ENCODE results near the gene SCGB1C2. TPM values are rescaled to one million over a fixed set of nuclear protein-coding genes. Genes with fewer than 3 reads are reported as not detected.
"Not testable (repeated sequence)": the region's sequence is repeated elsewhere in the genome, so short reads cannot be mapped to it uniquely, and the experiment has no call there.

SCGB1C2 gene
- not detected for total RNA-seq
- total RNA-seq (2013): 0.68 TPM

DNA sequence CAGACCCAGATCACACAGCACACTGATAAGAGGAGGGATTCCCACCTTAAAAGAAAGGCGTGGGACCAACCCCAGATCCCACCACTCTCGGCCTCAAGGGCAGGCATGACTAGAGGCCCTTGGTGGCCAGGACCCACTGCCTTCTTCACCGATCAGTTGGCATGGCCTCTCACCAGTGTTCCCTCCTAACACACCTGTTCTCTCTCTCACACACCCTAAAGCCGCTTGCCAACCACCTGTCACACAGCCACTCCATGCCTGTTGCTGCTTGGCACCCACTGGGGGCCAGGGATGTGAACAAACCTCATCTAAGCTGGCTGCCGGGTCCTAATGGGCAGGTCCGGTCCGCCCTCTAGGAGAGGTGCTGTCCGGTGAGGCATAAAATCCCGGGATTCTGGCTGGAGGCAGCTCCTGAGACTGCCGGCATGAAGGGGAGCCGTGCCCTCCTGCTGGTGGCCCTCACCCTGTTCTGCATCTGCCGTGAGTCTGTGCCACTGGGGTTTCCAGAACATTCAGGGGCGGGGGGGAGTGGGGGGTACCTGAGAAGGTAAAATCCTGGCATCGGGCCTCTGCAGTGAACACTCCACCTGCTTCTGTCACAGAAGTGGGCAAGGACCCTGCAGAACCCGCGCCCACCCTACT is at the start of gene SCGB1C2:
Gene SCGB1C2 (plus strand): TSS at position 404 of the 642 bp plus-strand sequence. CDS start 22 bp downstream, at position 426.
- H3K27me3 ChIP-seq (ENCODE audit: control insufficient read depth, insufficient read depth, low read length); ATAC-seq; H3K9me3 ChIP-seq (ENCODE audit: control insufficient read depth, insufficient read depth, low read length); H3K4me1 ChIP-seq (ENCODE audit: control insufficient read depth, insufficient read depth, low read length); H3K36me3 ChIP-seq (ENCODE audit: control insufficient read depth, insufficient read depth, low read length); H3K27ac ChIP-seq (ENCODE audit: low read length); H3K9me3 Mint-ChIP-seq; H3K4me1 Mint-ChIP-seq; intact Hi-C loops (cut with micrococcal nuclease); H3K4me3 ChIP-seq (ENCODE audit: low read length); DNase-seq; H3K36me3 Mint-ChIP-seq: not testable (repeated sequence)
- Mint-ChIP-seq H3K27ac (peak within 1 kb of the TSS in 1 of 2 donors; percentile 38), H3K27me3 (ENCODE audit: low read depth in 2 of 2) (peaks cover 0 to 11% of the 10 kb centered on the region in 2 donors), H3K4me3 (peak within 1 kb of the TSS; percentile 53)
- WGBS (ENCODE audit: insufficient coverage): no CpG with 5 or more reads among the region's 16 CpGs

GRCh38 chr17:113111-113510 is 24.3 kb upstream of the SCGB1C2 start:
- H3K27me3 ChIP-seq (ENCODE audit: control insufficient read depth, insufficient read depth, low read length); H3K36me3 ChIP-seq (ENCODE audit: control insufficient read depth, insufficient read depth, low read length); H3K9me3 Mint-ChIP-seq; H3K4me3 ChIP-seq (ENCODE audit: low read length); H3K9me3 ChIP-seq (ENCODE audit: control insufficient read depth, insufficient read depth, low read length); H3K27me3 Mint-ChIP-seq (ENCODE audit: low read depth in 2 of 2); H3K36me3 Mint-ChIP-seq; H3K4me1 ChIP-seq (ENCODE audit: control insufficient read depth, insufficient read depth, low read length); H3K4me3 Mint-ChIP-seq; H3K4me1 Mint-ChIP-seq; H3K27ac Mint-ChIP-seq; ATAC-seq; intact Hi-C loops (cut with micrococcal nuclease); H3K27ac ChIP-seq (ENCODE audit: low read length): not testable (repeated sequence)
- DNase-seq: peak in 1 of 2 donors; percentile 28
- WGBS (ENCODE audit: insufficient coverage): no CpG with 5 or more reads among the region's 5 CpGs

- H3K27me3 Mint-ChIP-seq (ENCODE audit: low read depth in 2 of 2); H3K9me3 ChIP-seq (ENCODE audit: control insufficient read depth, insufficient read depth, low read length); ATAC-seq; H3K27ac ChIP-seq (ENCODE audit: low read length); H3K4me1 ChIP-seq (ENCODE audit: control insufficient read depth, insufficient read depth, low read length); H3K36me3 Mint-ChIP-seq; H3K4me3 Mint-ChIP-seq; H3K27ac Mint-ChIP-seq; H3K9me3 Mint-ChIP-seq; H3K4me1 Mint-ChIP-seq; H3K27me3 ChIP-seq (ENCODE audit: control insufficient read depth, insufficient read depth, low read length); H3K4me3 ChIP-seq (ENCODE audit: low read length); intact Hi-C loops (cut with micrococcal nuclease); H3K36me3 ChIP-seq (ENCODE audit: control insufficient read depth, insufficient read depth, low read length): not testable (repeated sequence)
- peak; percentile 60 to 75 for DNase-seq
- peak; percentile 34 for TF ChIP-seq CTCF (IDR thresholded peaks at IDR 0.05)
- WGBS (ENCODE audit: insufficient coverage): 0% methylated on average over 6 of the region's 20 CpGs
These were observed 18.9 kb upstream of the SCGB1C2 start for GRCh38 chr17:118339-118917.

GRCh38 chr17:133932-134331 is 3.4 kb upstream of the SCGB1C2 start:
- H3K4me3 Mint-ChIP-seq; H3K9me3 Mint-ChIP-seq; H3K27ac Mint-ChIP-seq; H3K36me3 ChIP-seq (ENCODE audit: control insufficient read depth, insufficient read depth, low read length); H3K4me3 ChIP-seq (ENCODE audit: low read length); H3K36me3 Mint-ChIP-seq; H3K9me3 ChIP-seq (ENCODE audit: control insufficient read depth, insufficient read depth, low read length); ATAC-seq; H3K4me1 ChIP-seq (ENCODE audit: control insufficient read depth, insufficient read depth, low read length); DNase-seq; H3K27me3 ChIP-seq (ENCODE audit: control insufficient read depth, insufficient read depth, low read length); H3K4me1 Mint-ChIP-seq; H3K27me3 Mint-ChIP-seq (ENCODE audit: low read depth in 2 of 2); intact Hi-C loops (cut with micrococcal nuclease); H3K27ac ChIP-seq (ENCODE audit: low read length): not testable (repeated sequence)
- WGBS (ENCODE audit: insufficient coverage): 100% methylated on average over 1 of the region's 40 CpGs

DNA sequence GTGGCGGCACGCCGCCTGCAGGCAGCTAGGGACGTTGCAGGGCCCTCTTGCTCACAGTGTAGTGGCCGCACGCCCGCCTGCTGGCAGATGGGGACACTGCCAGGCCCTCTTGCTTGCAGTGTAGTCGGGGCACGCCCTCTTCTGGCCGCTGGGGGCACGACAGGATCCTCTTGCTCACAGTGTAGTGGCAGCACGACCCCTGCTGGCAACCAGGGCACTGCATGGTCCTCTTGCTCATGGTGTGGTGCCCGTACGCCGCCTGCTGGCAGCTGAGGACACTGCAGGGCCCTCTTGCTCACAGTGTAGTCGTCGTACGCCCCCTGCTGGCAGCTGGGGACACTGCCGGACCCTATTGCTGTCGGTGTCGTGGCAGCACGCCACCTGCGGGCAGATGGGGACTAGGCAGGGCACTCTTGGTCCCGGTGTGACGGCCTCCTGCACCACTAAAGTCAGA is 3.0 kb upstream of the SCGB1C2 start:
- intact Hi-C loops (cut with micrococcal nuclease); H3K9me3 Mint-ChIP-seq; H3K4me1 ChIP-seq (ENCODE audit: control insufficient read depth, insufficient read depth, low read length); H3K27me3 ChIP-seq (ENCODE audit: control insufficient read depth, insufficient read depth, low read length); H3K4me1 Mint-ChIP-seq; H3K9me3 ChIP-seq (ENCODE audit: control insufficient read depth, insufficient read depth, low read length); H3K36me3 ChIP-seq (ENCODE audit: control insufficient read depth, insufficient read depth, low read length); H3K4me3 ChIP-seq (ENCODE audit: low read length); H3K27ac ChIP-seq (ENCODE audit: low read length); H3K27ac Mint-ChIP-seq; H3K27me3 Mint-ChIP-seq (ENCODE audit: low read depth in 2 of 2); DNase-seq; H3K36me3 Mint-ChIP-seq; H3K4me3 Mint-ChIP-seq: not testable (repeated sequence)
- peak; percentile 61 to 87 (median 69) for ATAC-seq
- 86% methylated on average over 7 of the region's 25 CpGs for WGBS (ENCODE audit: insufficient coverage)

- H3K27ac ChIP-seq (ENCODE audit: low read length); H3K4me3 Mint-ChIP-seq; H3K9me3 ChIP-seq (ENCODE audit: control insufficient read depth, insufficient read depth, low read length); H3K4me1 Mint-ChIP-seq; H3K4me1 ChIP-seq (ENCODE audit: control insufficient read depth, insufficient read depth, low read length); H3K27me3 ChIP-seq (ENCODE audit: control insufficient read depth, insufficient read depth, low read length); H3K36me3 Mint-ChIP-seq; intact Hi-C loops (cut with micrococcal nuclease); H3K27ac Mint-ChIP-seq; H3K4me3 ChIP-seq (ENCODE audit: low read length); H3K36me3 ChIP-seq (ENCODE audit: control insufficient read depth, insufficient read depth, low read length); ATAC-seq; H3K27me3 Mint-ChIP-seq (ENCODE audit: low read depth in 2 of 2); DNase-seq; H3K9me3 Mint-ChIP-seq: not testable (repeated sequence)
- no CpG with 5 or more reads among the region's 6 CpGs for WGBS (ENCODE audit: insufficient coverage)
These were observed 2.3 kb upstream of the SCGB1C2 start for GRCh38 chr17:135022-135421.

- ATAC-seq: peak; percentile 46 to 65 (median 60)
- intact Hi-C loops (cut with micrococcal nuclease); H3K4me3 ChIP-seq (ENCODE audit: low read length); H3K27me3 ChIP-seq (ENCODE audit: control insufficient read depth, insufficient read depth, low read length); DNase-seq; H3K27me3 Mint-ChIP-seq (ENCODE audit: low read depth in 2 of 2); H3K9me3 ChIP-seq (ENCODE audit: control insufficient read depth, insufficient read depth, low read length); H3K27ac Mint-ChIP-seq; H3K4me3 Mint-ChIP-seq; H3K9me3 Mint-ChIP-seq; H3K36me3 Mint-ChIP-seq; H3K36me3 ChIP-seq (ENCODE audit: control insufficient read depth, insufficient read depth, low read length); H3K4me1 ChIP-seq (ENCODE audit: control insufficient read depth, insufficient read depth, low read length); H3K27ac ChIP-seq (ENCODE audit: low read length); H3K4me1 Mint-ChIP-seq: not testable (repeated sequence)
- WGBS (ENCODE audit: insufficient coverage): no CpG with 5 or more reads among the region's 1 CpG
These were observed 1.5 kb upstream of the SCGB1C2 start for GRCh38 chr17:135895-136294.
